22Rv1 (cell line): ENCODE data around the gene ABHD16B.

Experiments used
- CTCF ChIP-seq: fragments of 450-650 bp; IDR thresholded peaks from 2 replicates; pipeline ENCODE4 v1.5.1; 2017; ENCODE audit warnings: mild to moderate bottlenecking
- ZFX ChIP-seq: fragments of 450-650 bp; IDR thresholded peaks from 2 replicates; pipeline ENCODE4 v1.6.1; 2017; ENCODE audit warnings: antibody characterized with exemption, borderline replicate concordance

GRCh38 chr20:63844511-63844991 lies 16.7 kb upstream of the ABHD16B start:
- no peak for TF ChIP-seq CTCF
- no peak for TF ChIP-seq ZFX
